PC-3 (cell line): ENCODE data around the gene MAGEH1. TPM values are rescaled to one million over a fixed set of nuclear protein-coding genes. Genes with fewer than 3 reads are reported as not detected.
A peak's percentile ranks its signal among the peaks of the same experiment; 100 is the strongest.

ENCODE experiments used
- ATAC-seq: fragments of 200-7000 bp; cut with Tn5 transposase; 2 replicates; pipeline ENCODE4 v1.9.1; 2020; ENCODE audit warnings: mild to moderate bottlenecking, moderate library complexity
- BruUV-seq: library from RNA; stranded (reverse); fragments of 400-500 nt; replicated peaks from 2 replicates; lab custom pipeline; 2021; lab: Mats Ljungman, UMichigan
- CTCF ChIA-PET: fragments of 300-600 bp; sonication (Branson Sonifier 250); formaldehyde crosslinking; loops from one replicate; lab custom pipeline; 2022; ENCODE audit warnings: antibody characterized with exemption; lab: Charles Lee
- POLR2A ChIA-PET: fragments of 300-600 bp; sonication (Branson Sonifier 250); formaldehyde crosslinking; loops from one replicate; lab custom pipeline; 2022; ENCODE audit warnings: antibody characterized with exemption; ENCODE audit not compliant: unreplicated experiment; lab: Charles Lee
- DNase-seq: peaks from one replicate; pipeline ENCODE4 v3.0.0-alpha.2; 2015
- H2AFZ ChIP-seq: fragments of 300-600 bp; sonication (generic); 2 replicates; pipeline ENCODE4 v1.6.0; 2016; ENCODE audit warnings: antibody characterized with exemption, low read length
- H3F3A ChIP-seq: fragments of 300-600 bp; sonication (generic); one replicate; pipeline ENCODE4 v1.6.0; 2017; ENCODE audit warnings: antibody characterized with exemption, low read length, control low read depth, mild to moderate bottlenecking; ENCODE audit not compliant: unreplicated experiment
- H3K27ac ChIP-seq: fragments of 300-600 bp; sonication (generic); 2 replicates; pipeline ENCODE4 v1.5.1; 2016; ENCODE audit warnings: mild to moderate bottlenecking, low read length
- H3K27me3 ChIP-seq: fragments of 300-600 bp; sonication (generic); 2 replicates; pipeline ENCODE4 v1.6.1; 2016; ENCODE audit warnings: low read length, mixed read lengths
- H3K36me3 ChIP-seq: fragments of 300-600 bp; sonication (generic); 2 replicates; pipeline ENCODE4 v1.6.1; 2016; ENCODE audit warnings: low read depth, mixed run types, low read length, mixed read lengths
- H3K4me1 ChIP-seq: fragments of 300-600 bp; sonication (generic); 2 replicates; pipeline ENCODE4 v1.5.1; 2016; ENCODE audit warnings: low read length; ENCODE audit not compliant: insufficient read depth
- H3K4me2 ChIP-seq: fragments of 300-600 bp; sonication (generic); 2 replicates; pipeline ENCODE4 v1.6.0; 2016; ENCODE audit warnings: low read length
- H3K4me3 ChIP-seq: fragments of 300-600 bp; sonication (generic); 2 replicates; pipeline ENCODE4 v1.5.1; 2016; ENCODE audit warnings: mild to moderate bottlenecking, low read length, mixed read lengths
- H3K79me2 ChIP-seq: fragments of 300-600 bp; sonication (generic); 2 replicates; pipeline ENCODE4 v1.6.1; 2017; ENCODE audit warnings: low read length, mixed read lengths
- H3K9ac ChIP-seq: fragments of 300-600 bp; sonication (generic); 2 replicates; pipeline ENCODE4 v1.6.0; 2016; ENCODE audit warnings: mild to moderate bottlenecking, low read length
- H3K9me2 ChIP-seq: fragments of 300-600 bp; sonication (generic); replicated peaks from 2 replicates; pipeline ENCODE4 v1.6.1; 2016; ENCODE audit warnings: mixed run types, low read length, mixed read lengths
- H3K9me3 ChIP-seq: fragments of 300-600 bp; sonication (generic); 2 replicates; pipeline ENCODE4 v1.6.1; 2016; ENCODE audit warnings: low read length, mixed read lengths
- H4K20me1 ChIP-seq: fragments of 300-600 bp; sonication (generic); 2 replicates; pipeline ENCODE4 v1.6.1; 2016; ENCODE audit warnings: low read length, mixed read lengths
- EZH2 ChIP-seq: fragments of 300-600 bp; sonication (generic); IDR thresholded peaks from one replicate; pipeline ENCODE4 v1.6.1; 2017; ENCODE audit warnings: antibody characterized with exemption, mild to moderate bottlenecking, low read length; ENCODE audit not compliant: unreplicated experiment
- EZH2phosphoT487 ChIP-seq: fragments of 300-600 bp; sonication (generic); IDR thresholded peaks from 2 replicates; pipeline ENCODE4 v1.6.1; 2018; ENCODE audit warnings: mild to moderate bottlenecking, antibody characterized with exemption, low read length, borderline replicate concordance
- intact Hi-C: fragments of 100-400 bp; cut with micrococcal nuclease; formaldehyde crosslinking; loops from 2 replicates; pipeline ENCODE4 v1.9.0; 2023
- total RNA-seq: library from RNA; depleted of rRNA; stranded (reverse); fragments of >200 nt; gene quantifications from 2 replicates; pipeline ENCODE4 v1.2.3, GENCODE V29; 2014
- TF ChIP-seq, protein P1 (sequence below): fragments of 300-600 bp; sonication (generic); conservative IDR thresholded peaks from 2 replicates; pipeline ENCODE4 v1.5.1; 2017; ENCODE audit warnings: antibody characterized with exemption, low read depth, mild to moderate bottlenecking, low read length

MAGEH1 gene
- total RNA-seq, 1 experiment from 2014 or later, result 2.7 TPM

DNA sequence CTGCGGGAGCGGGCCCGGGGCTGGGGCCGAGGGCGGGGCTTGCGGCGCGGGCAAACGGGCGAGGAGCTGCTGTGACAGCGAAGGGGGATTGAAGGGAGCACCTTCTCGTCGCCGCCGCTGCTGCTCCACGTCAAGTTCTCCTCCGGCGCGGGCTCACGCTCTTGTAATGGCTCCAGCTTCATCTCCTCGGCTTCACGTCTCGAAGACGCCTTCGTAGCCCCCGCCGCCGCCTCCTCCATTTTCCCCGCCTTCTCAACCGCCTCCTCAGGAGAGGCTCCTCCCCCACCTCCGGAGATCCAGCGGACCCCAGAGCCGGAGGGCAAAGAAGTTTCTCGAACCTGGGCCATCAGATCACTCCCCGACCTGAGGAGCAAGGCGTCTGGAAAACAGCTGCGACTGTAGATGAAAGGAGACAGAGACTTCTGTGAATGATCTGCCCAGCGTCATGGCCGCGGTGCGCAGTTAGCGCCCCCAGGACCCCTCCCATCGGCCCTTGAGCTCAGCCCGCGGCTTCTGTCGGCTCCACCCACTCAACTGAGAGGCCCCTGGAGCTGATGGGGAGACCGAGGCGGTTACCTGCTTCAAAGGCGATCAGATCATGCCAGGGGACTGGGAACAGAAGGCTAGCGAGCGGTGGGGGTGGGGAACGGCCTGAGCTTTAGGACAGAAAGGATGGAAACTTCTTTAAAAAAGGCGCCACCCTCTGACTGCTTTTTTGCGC lies 36.8 kb downstream of the MAGEH1 start:
- intact Hi-C loops, result no loop called here
- no peaks in the 10 kb centered on the region for H3K79me2 ChIP-seq
- no peaks in the 10 kb centered on the region for H3K9me3 ChIP-seq
- H3K4me2 ChIP-seq, result peak overlapping the region; percentile 97
- TF ChIP-seq EZH2phosphoT487 (no peak), EZH2 (no peak)
- TF ChIP-seq, protein P1, sequence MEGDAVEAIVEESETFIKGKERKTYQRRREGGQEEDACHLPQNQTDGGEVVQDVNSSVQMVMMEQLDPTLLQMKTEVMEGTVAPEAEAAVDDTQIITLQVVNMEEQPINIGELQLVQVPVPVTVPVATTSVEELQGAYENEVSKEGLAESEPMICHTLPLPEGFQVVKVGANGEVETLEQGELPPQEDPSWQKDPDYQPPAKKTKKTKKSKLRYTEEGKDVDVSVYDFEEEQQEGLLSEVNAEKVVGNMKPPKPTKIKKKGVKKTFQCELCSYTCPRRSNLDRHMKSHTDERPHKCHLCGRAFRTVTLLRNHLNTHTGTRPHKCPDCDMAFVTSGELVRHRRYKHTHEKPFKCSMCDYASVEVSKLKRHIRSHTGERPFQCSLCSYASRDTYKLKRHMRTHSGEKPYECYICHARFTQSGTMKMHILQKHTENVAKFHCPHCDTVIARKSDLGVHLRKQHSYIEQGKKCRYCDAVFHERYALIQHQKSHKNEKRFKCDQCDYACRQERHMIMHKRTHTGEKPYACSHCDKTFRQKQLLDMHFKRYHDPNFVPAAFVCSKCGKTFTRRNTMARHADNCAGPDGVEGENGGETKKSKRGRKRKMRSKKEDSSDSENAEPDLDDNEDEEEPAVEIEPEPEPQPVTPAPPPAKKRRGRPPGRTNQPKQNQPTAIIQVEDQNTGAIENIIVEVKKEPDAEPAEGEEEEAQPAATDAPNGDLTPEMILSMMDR, result no peak
- no peaks in the 10 kb centered on the region for H4K20me1 ChIP-seq
- H3F3A ChIP-seq, result no peaks in the 10 kb centered on the region
- H3K9me2 ChIP-seq, result no peaks in the 10 kb centered on the region
- no peaks in the 10 kb centered on the region for H3K27me3 ChIP-seq
- no TSS peak for BruUV-seq
- CTCF ChIA-PET, result no interaction called here
- DNase-seq (peak; percentile 31), ATAC-seq (peak; percentile 64)
- peaks cover 5% of the 10 kb centered on the region; the same call in 1 of the 2 replicates for H3K4me1 ChIP-seq
- H3K4me3 ChIP-seq, result peak overlapping the region; percentile 93
- peak overlapping the region; percentile 40; the same call in 1 of the 2 replicates for H3K9ac ChIP-seq
- H3K36me3 ChIP-seq, result no peaks in the 10 kb centered on the region
- no peak overlapping the region for H3K27ac ChIP-seq
- POLR2A ChIA-PET, result no interaction called here
- H2AFZ ChIP-seq, result peak overlapping the region; percentile 100

DNA sequence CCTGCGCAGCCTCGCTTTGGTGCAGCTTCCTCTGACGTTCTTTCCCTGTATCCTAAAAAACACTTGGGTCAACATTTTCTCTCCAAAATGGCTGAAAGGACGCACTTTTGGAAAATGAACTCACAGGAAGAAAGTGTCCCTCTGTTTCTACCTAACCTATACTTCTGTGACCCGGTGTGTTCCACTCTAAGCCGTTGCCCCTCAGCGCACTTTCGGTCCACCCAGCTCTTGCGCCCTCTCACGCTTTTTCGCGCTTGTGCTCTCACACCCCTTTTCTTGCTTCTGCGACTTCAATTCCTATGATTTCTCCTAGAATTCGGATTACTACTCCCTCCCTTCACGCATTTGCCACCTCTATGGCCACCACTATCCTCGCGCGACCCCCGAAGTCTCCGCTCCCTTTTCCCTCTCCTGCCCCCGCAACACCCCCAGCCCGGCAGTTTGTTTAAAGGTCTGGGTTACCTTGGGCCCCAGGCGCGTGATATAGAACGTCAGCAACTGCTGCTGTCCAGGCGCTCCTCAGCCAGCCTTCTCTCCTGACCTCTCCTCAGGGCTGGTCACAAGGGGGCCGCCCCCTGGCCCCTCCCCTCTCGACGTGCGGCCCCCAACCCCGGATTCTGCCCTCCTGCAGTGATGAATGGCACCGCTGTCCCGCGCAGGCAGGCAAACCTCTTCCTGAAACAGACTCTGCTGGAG lies 37.5 kb downstream of the MAGEH1 start, which contains the start of gene USP51:
USP51 (minus strand) TSS at position 535 of the 696 bp plus-strand sequence. CDS start 909 bp downstream, outside the sequence.
- intact Hi-C loops, result no loop called here
- H3K4me1 ChIP-seq, result peaks cover 5% of the 10 kb centered on the region; the same call in 1 of the 2 replicates
- DNase-seq (no peak), ATAC-seq (peak; percentile 14; the same call in 1 of the 2 replicates)
- H2AFZ ChIP-seq, result peak within 1 kb of the TSS; percentile 100
- peak within 1 kb of the TSS; percentile 93 for H3K4me3 ChIP-seq
- H4K20me1 ChIP-seq, result no peaks in the 10 kb centered on the region
- TF ChIP-seq EZH2phosphoT487, result no peak
- TF ChIP-seq, protein P1, result peak; percentile 33; the same call in 1 of the 2 replicates
- H3F3A ChIP-seq, result no peaks in the 10 kb centered on the region
- H3K79me2 ChIP-seq, result no peaks in the 10 kb centered on the region
- H3K4me2 ChIP-seq, result peak within 1 kb of the TSS; percentile 97
- no peaks in the 10 kb centered on the region for H3K27me3 ChIP-seq
- H3K27ac ChIP-seq, result no peak within 1 kb of the TSS
- H3K9ac ChIP-seq, result peak within 1 kb of the TSS; percentile 40; the same call in 1 of the 2 replicates
- ChIA-PET POLR2A (no interaction called here), CTCF (no interaction called here)
- no peaks in the 10 kb centered on the region for H3K36me3 ChIP-seq
- H3K9me3 ChIP-seq, result no peaks in the 10 kb centered on the region
- H3K9me2 ChIP-seq, result no peaks in the 10 kb centered on the region
- BruUV-seq, result TSS peak; percentile 50

DNA sequence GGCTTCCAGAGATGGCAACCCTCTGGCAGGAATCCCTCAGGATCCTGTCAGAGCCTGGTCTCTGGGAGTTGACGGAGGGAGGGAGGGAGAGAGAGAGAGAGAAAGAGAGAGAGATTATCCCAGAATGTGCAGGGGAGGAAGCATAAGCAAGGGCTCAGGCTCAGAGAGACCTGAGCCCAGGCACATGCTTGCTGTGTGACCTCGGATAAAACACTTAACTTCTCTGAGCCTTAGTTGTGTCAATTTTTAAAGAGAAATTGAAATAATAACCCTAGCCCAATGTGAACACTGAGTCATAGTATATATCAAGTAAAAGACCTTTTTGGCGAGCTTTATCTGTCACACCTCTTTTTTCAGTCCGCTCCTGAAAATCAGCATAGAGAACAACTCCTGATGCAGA lies 38.2 kb downstream of the MAGEH1 start:
- H3K79me2 ChIP-seq, result no peaks in the 10 kb centered on the region
- no peaks in the 10 kb centered on the region for H3K36me3 ChIP-seq
- H3K9me3 ChIP-seq, result no peaks in the 10 kb centered on the region
- intact Hi-C loops, result no loop called here
- peaks cover 5% of the 10 kb centered on the region; the same call in 1 of the 2 replicates for H3K4me1 ChIP-seq
- no peak for ATAC-seq
- DNase-seq, result no peak
- H3K4me3 ChIP-seq, result no peak overlapping the region
- H3K9me2 ChIP-seq, result no peaks in the 10 kb centered on the region
- no TSS peak for BruUV-seq
- POLR2A ChIA-PET, result no interaction called here
- no peak overlapping the region for H2AFZ ChIP-seq
- H4K20me1 ChIP-seq, result no peaks in the 10 kb centered on the region
- no peaks in the 10 kb centered on the region for H3F3A ChIP-seq
- no peak overlapping the region for H3K9ac ChIP-seq
- CTCF ChIA-PET, result no interaction called here
- peak overlapping the region; percentile 97; the same call in 1 of the 2 replicates for H3K4me2 ChIP-seq
- no peak for TF ChIP-seq EZH2phosphoT487
- TF ChIP-seq, protein P1, result no peak
- TF ChIP-seq EZH2, result no peak
- no peaks in the 10 kb centered on the region for H3K27me3 ChIP-seq
- no peak overlapping the region for H3K27ac ChIP-seq
